CD4-positive, alpha-beta T cell treated with Interferon alpha-2 for 1 hour (primary cell): ENCODE data around the gene EPHA4.

Experiments used
- DNase-seq, 2 donors: peaks; one replicate each; pipeline ENCODE4 v3.0.0-alpha.2; 2020 to 2022

EPHA4 gene

DNA sequence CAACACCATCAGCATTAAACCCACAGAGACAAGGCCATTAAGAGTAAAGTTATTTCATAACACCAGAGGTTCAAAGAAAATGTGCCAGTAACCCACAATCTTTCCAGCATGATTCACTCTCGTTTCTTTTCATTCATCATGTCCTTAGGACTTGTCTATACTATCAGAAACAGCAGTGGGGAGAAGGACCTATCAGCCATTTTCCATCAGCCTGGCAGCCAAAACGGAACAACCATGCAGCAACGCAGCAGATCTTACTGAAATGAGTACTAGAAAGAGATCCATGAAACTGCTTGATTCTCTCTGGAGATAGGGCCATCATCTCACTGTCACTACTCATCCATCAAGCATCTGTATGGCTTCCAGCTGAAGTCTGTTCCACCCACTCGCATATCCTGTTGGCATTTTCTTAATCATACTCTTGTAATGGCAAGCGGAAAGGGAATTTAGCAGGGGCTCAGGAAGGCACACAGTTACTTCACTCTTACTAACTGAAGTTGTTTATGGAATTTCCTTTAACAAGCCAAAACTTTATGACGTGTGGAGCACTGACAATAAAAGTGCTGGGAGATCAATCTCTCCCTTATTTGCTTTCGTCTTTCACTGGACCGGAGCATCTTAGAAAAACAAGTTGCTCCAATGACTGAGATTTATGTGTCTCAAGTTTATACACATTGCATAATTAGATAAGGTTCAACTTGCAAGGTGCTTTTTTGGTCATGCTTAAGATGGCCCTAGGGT is 69.7 kb downstream of the EPHA4 start:
- DNase-seq = no peak

DNA sequence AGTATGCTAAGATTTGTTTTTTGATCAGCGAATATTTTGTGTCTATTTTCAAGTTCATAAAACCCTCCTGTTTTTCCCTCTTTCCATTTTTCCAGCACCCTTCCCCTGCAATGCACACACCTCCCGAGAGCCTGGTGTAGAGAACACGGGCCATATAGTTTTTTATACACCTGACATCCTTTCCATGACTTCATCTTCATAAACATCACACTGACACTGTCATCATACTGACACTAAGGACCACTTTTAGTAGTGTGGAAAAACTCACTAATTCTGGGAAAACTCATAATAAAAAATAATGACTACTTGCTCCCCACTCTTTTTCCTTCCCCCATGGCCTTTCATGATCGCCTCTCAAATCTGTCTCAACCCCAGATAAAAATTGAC is 70.2 kb downstream of the EPHA4 start:
- no peak for DNase-seq

DNA sequence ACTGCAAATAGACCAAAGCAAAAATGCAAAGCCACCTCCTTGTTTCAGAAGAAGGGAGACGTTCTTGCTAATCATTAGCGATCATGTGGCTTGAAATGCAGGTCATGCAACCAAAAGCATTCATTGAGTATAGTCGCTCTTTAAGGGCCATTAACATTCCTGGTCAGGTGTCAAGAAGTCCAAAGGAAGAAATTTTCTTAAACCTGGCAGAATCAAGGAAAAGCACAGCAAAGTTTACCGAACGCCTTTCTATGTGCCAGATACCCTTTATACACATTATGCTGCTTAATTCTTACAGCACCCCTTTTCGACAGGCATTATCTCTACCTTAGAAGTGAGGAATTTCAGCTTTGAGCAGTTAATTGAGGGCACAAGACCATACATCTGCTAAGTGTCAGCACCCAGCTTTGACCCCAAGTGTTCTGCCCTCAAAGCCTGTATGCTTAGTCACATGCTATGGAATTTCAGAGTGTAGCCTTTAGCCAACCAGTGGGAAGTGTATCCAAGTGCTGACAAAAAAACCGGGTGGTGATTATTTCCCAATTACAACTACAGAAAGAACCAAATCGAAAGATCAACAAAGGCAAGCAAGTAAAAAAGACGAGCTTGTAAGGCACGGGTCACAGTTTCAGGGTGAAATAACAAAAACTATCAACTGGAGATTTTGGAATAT is 70.8 kb downstream of the EPHA4 start:
- DNase-seq = no peak

DNA sequence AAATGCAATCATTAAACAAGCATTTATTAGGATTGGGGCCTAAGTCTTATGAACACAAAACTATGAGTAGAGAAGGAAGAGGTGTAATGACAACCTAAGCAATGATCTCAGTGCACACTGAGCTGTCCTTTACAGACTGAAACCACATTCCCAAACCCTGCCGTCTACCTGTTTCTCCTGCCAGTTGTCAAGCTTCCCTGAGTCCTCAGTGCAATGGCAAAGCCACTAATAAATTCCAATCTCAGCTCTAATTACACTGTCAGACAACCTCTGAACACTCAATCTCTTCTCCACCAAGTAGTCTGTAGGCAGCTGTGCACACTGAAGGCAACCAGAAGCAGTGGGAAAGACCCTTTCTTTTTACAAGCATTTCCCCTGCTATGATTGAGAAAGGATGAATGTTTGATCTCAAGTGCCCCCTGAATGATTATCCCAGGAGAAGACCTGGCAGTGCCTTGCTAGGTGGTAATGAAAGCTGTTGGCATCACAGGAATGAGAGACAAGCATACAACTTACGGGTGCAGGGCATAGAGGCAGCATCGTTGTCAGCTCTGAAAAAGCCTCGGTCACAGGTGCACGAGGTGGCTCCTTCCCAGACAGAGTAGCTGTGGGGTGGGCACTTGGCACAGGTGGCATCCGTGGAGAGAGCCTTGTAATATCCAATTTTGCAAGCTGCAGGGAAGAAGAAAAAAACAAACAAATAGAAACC is 71.4 kb downstream of the EPHA4 start:
- no peak for DNase-seq

DNA sequence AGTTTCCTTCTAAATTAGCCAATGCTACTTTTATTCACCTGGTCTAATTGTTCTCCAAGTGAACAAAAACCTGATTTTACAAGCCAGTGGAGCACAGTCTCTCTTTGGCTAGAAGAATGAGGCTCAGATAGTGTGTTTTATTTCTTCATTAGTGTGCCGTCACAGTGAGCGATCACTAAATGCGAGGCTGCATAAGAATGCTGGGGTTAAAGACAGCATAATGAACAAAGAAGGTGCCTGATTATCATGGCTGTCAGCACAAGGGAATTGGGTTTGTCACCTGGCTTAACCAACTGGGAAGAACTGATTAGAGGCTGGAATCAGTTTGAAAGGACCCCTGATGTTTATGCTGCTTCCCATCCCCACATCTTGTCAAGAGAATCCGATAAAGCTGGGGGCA is 76.4 kb downstream of the EPHA4 start:
- DNase-seq = no peak

DNA sequence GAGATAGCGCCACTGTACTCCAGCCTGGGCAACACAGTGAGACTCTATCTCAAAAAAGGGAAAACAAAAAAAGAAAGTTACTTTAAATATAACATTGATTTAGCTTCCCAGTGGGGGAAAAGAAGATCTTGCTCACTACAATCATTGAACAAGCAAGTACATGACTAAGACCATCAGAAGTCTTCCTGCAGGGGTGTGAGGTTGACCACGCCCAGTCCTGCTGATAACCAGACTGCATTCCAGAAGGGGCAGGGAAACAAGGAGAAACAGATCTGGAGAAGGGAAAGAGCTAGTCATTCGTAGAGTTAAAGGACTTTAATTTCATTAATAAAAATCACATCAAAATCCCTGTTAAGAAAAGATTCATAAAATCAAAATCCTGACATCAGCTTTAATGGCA is 77.5 kb downstream of the EPHA4 start:
- DNase-seq = no peak

DNA sequence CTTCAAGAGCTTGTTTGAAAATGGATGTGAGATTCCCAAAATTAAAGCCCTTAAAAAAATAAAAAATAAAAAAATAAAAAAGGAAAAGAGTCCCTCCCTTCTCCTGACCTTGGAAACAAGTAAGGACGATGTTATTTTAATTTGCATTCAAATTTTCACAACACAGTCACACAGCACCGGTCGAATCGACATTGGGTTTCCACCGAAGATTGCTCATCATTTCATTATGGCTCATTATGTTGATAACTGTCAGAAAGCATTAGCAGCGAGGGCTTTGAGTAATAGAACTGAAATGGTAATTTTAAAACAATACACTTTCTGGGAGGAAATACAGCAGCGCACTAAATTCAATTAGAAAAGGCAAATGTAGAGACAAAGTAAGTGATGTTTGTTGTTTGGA is 78.7 kb downstream of the EPHA4 start:
- no peak for DNase-seq

DNA sequence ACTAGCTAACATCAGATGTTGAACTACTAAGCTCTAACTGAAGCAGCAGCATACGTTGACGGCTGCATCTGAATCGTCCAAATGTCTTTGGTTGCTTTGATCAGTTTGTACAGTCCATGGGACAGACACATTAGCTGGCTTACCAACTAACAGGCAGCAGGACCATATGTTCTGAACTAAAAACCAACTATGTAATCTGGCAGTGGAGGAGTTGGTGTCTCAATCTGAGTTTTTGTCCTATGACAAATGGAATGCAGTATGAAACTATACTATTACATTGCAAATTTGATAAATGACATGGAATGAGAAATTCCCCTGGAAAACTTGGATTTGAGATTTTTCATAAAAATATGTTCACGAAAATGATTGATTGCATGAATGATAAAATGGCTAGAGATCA is 79.5 kb downstream of the EPHA4 start:
- no peak for DNase-seq

DNA sequence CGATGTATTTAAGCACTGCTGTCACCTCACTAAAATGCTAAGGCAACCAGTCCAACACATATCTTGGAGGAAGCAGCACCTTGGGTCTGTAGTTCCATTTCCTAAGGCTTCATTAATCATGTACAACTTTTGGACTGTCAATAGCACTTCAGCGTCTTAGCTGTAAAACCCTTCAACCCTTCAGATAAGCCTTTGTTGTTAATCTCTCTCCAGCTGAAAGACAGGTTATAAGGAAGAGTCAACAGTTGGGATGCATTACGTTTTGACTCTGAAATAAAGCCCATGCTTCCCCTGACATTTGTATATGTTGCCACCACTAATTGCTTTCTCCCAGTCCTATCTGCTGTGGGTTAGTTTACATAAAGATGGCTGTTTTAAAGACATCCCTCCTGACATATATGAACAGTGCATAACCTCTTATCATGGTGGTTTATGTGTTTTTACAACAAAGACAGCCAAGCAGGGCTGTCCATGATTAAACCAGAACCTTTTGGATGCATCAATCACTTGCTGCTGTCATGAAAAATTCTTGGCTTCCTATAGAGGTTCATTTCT is 81.5 kb downstream of the EPHA4 start:
- no peak for DNase-seq

DNA sequence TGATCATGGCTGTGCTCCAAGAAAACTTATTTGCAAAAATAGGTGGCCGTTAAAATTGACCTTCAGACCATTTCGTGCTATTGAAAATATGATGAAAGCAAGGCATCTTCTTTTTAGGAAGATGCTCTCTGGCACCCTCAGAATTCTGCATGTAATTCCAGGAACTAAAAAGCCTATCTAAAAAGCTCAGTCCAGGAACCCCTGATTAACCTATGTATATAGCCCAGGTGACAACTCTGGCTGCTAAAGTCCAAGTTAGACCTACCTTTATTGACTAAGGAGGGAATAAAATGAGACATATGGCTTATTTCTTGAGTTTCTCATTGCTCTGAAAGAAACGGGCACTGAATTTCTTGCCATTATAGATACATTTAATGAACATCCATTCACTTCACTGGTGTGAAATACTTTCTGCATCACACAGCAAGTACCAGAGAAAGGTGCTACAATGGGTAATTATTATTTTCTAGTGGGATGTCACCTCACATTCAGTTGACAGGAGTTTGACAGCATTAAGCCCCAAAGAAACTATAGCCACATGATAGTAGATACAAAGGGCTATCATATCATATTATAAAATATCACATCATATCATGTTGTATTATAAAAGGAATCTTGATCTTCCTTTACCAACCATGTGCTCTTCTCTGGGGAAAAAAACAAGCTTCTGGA is 83.8 kb downstream of the EPHA4 start:
- DNase-seq = no peak

DNA sequence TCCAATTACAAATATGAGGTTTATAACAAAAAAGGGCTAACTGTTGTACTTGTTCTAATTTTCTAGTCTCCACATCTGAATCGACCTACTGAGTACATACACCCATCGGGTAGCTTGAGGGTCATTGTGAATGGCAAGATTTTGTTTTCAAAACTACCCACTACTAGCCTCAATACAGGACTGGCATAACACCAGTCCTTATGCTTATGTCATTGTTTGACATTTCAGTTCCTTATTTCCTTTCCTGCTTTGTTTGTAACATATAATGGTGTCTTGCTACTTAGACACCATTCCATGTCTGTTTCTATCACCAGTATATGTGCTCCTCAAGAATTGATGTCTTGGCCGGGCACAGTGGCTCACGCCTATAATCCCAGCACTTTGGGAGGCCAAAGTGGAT is 86.0 kb downstream of the EPHA4 start:
- DNase-seq = no peak

DNA sequence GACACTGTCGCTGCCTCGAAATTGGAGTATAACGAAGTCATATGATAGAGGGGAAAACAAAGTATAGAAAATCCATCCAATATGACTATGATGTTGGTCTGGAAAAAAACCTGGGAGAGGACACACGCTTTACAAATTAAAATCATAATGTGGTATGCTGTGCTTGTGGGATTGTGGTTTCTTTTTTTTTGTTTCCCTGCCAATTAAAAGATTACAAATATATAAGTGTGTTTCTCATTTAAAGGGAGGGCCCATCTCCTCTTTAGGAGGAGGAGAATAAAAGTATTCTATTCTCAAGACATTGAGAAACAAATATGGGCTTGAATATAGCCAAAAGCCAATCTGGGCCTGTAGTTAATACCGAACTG is 86.6 kb downstream of the EPHA4 start:
- no peak for DNase-seq

DNA sequence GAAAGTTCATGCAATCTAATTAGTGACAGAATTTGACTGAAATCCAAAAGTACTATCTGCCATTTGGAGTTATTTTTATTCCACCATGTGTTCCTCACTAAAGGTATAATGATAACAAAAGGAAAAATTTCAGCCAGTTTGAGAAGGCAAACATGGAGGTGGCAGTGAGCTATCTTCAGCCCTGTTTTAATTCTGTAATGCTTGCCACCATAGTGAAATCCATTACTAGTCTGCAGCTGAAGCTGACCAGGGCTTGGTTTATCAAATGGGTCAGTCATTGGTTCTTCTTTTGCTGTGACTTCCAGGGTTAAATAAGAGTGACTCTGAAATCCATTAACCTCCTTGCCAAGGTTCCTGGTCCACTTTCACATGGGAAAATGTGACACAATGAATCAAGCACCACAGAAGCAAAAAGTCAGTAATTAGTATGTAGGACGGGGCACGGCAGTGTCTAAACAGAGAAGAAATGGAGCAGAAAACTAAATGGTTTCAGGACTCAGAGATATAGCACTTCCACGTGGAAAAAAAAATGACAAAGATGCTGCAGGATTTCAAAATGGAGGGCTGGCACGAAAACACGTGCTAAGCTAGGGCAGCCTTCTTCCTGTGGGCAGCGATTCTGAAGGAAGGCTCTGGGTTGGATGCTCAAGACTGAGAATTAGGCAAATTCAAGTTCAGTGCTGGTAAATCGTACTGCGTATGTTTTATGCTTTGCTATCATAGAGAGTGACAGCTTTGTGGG is 87.2 kb downstream of the EPHA4 start:
- DNase-seq = no peak

DNA sequence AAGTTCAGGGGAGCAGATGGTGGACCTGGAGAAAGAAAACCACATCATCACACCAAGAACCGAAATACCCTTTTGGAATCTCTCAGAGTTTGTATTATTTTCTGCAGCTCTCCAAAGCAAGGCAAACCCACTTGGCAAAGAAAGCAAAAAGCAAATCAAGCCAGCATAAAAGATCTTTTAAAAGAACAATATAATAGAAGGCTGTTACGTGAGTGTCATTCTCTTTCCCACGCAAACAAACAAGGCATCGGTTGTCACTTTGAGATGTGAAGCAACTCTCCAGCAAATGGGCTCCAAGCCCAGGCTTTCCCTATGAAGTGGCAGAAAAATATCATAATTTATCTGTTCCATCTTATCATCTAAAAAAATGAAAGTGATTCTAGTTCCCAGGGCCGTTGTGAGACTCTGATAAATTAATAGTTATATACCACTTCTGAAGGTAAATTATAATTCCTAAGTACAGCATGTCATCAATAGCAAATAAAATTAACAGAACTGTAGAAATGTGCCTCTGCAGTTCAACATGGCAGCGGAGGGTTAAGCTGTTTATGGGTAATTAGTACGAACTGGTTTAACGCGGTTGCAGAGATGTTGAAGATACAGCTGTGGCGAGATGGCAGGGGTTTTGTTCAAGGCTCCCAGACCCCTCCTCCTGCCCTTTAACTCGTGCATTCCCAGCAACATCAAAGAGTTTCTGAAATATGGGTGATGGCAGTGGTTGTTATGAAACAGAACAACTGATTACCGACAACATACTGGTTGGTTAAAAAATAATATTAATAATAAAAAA is 89.2 kb downstream of the EPHA4 start:
- DNase-seq = no peak

DNA sequence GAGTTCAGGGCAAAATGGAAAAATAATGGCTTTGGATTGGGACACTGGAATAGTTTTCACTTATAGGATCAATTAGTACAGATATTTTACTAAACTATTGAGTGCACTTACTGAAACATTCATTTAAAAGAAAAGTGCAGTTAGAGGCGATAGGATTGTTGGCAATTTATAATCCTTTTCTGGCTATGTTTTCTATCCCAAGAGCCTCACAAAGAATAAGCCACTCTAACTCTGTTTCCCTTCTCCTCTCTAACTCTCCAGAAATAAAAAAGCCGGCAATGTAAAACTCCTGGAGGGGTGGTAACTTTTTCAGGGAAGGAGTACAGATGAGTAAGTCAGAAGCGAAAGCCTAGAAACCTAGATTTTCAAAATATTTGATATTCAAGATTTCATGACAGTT is 91.3 kb downstream of the EPHA4 start:
- DNase-seq = no peak

DNA sequence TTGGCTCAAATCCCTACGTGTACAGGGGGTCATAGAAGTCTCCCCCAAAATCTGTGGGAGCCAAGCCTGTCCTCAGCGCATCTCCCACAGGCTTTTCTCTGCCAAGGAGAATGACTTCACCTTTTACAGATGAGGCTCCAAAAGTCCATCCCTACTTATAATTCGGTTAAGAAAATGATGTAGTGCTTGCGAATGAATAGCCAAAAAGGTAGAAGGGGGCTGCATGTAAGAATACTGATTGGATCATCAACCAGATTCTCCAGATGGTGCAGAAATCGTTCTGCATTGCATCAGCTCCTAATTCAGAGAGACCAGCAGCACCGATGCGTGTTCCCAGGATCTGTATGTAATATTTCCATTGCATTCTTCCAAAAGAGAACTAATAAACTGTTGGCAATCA is 91.9 kb downstream of the EPHA4 start:
- DNase-seq = no peak

DNA sequence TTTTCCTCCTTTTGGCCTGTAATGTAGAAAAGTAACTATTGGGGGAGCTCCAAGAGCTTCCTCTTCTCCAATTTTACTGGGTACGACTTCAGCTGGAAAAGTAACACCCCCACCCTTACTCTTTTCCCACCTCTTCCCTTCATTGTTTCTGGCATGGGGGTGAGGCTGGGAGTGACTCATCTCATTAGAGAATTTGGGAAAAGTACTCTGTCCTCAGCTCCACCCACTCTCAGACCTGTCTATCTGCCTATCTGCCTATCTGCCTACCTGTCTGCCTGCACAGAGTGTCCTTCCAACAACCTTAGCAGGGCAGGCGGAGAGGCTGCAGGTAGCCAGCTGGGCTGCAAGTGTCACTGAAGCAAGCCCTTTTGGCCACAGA is 93.6 kb downstream of the EPHA4 start:
- DNase-seq = no peak

DNA sequence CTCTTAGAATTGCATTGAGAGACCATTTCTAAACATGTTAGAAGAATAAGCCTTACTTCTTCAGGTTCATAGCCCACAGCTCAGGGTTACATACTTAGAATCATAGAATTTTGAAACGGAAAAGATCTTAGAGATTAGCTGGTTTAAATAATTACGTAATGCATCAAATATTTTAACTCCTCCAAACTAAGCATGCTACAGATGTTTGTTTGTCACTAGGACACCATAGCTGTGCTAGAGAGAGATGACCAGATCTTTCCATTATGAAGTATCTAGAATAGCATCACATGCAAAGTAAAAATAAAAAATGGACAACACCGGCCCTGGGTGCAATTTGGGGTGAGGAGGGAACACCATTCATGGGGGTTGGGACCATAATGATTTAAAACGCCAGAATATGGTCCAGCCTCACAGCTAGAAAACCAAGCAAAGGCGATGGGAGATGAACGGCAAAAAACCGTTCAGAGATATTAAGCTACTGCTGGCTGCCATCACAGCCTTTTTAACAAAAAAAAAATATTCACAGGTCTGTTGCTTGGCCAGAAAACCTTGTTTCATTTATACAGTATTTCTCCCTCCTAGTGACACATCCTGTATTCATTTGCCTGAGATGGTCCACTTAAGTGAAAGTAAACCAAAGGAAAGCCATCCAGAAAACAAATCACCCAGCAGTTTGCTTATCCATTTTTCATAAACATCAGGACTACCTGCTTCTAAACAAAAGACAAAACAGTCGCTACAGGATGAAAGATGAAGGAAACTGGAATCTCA is 94.2 kb downstream of the EPHA4 start:
- no peak for DNase-seq

DNA sequence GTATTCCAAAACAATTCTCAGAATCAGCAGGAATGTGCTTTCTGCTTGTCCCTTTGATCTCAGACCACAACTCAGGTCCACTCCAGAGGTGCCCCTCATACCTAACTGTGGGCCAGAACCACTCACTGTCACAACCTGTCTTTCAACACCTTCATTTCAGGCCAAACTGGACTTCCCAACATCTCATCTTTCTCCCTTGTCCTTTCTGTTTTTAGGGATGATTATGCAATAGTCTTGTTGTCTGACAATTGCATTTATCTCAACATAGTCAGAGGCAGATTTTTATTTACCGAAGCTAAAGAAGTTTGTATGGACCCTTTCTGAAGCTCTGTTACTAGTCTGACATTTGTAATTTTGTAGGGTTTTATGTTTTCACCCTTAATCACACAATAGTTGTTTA is 95.9 kb downstream of the EPHA4 start:
- no peak for DNase-seq

DNA sequence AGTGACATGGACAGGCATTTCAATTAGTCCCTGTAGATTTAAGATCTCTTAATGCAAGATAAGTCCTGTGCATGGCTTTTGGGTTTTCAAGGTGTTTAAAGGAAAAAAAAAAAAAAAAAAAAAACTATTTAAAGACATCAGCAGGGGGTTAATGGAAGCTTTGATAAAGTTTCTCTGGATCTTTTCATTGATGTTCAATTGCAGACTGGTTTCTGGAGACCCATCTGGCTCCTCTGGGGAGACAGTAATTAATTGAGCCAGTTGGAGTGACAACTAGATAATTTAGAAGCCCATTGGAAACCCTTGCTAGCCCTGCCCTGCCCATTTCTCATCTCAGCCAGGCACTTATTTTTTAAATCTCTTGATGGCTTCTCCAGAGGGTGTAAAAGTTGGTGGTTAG is 98.7 kb downstream of the EPHA4 start:
- DNase-seq = no peak

DNA sequence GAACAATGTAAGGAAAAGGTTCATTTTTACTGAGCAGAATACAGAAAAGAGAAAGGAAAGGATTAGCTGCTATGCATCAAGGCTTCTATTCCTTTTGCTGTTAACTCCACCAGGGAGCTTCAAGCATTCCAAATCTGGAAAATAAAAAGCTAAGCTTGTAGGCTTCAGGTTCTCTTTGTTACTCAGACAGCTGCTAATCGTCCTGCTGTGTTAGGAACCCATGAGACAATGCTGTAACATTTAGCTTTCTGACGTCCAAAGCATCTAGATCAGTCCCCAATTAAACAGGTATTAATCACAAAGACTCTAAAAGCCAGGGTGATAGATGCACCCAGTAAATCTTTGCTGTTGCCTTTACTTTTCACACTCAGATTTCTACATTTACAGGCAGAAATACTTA is 103.8 kb downstream of the EPHA4 start:
- DNase-seq = no peak
